Astrocyte of the hippocampus (primary cell): ENCODE results near the gene TEX11.
"Not testable (repeated sequence)": the region's sequence is repeated elsewhere in the genome, so short reads cannot be mapped to it uniquely, and the experiment has no call there.

Experiments
- DNase-seq: peaks from one replicate; pipeline ENCODE4 v3.0.0; 2011; ENCODE audit warnings: low read depth, low spot score

TEX11 gene

GRCh38 chrX:70605352-70605751 lies 303.2 kb downstream of the TEX11 start:
- DNase-seq: no peak

GRCh38 chrX:70592091-70592490 lies 316.4 kb downstream of the TEX11 start:
- peak; percentile 0 for DNase-seq

GRCh38 chrX:70587158-70587557 lies 321.4 kb downstream of the TEX11 start:
- DNase-seq: not testable (repeated sequence)

- no peak for DNase-seq
These were observed 331.1 kb downstream of the TEX11 start for GRCh38 chrX:70577442-70577841.

GRCh38 chrX:70569922-70570576 lies 338.5 kb downstream of the TEX11 start:
- not testable (repeated sequence) for DNase-seq

GRCh38 chrX:70554948-70555347 lies 353.6 kb downstream of the TEX11 start:
- DNase-seq: no peak

GRCh38 chrX:70554523-70554922 lies 354.0 kb downstream of the TEX11 start:
- DNase-seq: no peak

GRCh38 chrX:70554081-70554480 lies 354.4 kb downstream of the TEX11 start:
- peak; percentile 19 for DNase-seq

- DNase-seq: no peak
These were observed 355.0 kb downstream of the TEX11 start for GRCh38 chrX:70553516-70553915.

GRCh38 chrX:70552130-70552704 lies 356.3 kb downstream of the TEX11 start:
- no peak for DNase-seq

GRCh38 chrX:70549429-70549828 lies 359.1 kb downstream of the TEX11 start:
- peak; percentile 0 for DNase-seq

- DNase-seq: no peak
These were observed 373.3 kb downstream of the TEX11 start for GRCh38 chrX:70535198-70535597.

GRCh38 chrX:70527610-70528345 lies 380.7 kb downstream of the TEX11 start:
- no peak for DNase-seq

GRCh38 chrX:70527053-70527452 lies 381.5 kb downstream of the TEX11 start:
- DNase-seq: no peak

DNA sequence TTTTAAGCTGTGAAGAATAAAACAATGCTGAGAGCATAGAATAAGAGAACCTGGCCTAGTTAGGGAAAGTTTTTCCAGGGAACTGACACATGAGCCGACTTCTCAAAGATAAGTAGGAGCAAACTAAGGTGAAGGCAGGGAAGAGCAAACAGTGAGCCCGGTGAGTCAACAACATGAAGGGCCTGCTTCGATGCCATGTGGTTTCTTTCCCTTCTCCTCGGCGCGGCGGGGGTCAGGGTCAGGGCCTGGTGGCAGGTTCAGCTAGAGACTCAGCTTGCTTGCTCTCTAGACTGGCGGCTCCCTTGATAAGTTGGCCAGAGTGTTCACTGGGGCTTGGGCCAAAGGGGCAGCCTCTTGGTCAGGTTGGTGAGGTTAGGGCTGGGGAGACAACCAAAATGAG lies 382.8 kb downstream of the TEX11 start:
- DNase-seq: no peak

- not testable (repeated sequence) for DNase-seq
These were observed 392.8 kb downstream of the TEX11 start for GRCh38 chrX:70515692-70516091.

DNA sequence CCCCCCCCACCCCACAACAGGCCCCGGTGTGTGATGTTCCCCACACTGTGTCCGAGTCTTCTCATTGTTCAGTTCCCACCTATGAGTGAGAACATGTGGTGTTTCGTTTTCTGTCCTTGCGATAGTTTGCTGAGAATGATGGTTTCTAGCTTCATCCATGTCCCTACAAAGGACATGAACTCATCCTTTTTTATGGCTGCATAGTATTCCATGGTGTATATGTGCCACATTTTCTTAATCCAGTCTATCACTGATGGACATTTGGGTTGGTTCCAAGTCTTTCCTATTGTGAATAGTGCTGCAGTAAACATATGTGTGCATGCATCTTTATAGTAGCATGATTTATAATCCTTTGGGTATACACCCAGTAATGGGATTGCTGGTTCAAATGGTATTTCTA lies 393.2 kb downstream of the TEX11 start:
- DNase-seq: not testable (repeated sequence)

DNA sequence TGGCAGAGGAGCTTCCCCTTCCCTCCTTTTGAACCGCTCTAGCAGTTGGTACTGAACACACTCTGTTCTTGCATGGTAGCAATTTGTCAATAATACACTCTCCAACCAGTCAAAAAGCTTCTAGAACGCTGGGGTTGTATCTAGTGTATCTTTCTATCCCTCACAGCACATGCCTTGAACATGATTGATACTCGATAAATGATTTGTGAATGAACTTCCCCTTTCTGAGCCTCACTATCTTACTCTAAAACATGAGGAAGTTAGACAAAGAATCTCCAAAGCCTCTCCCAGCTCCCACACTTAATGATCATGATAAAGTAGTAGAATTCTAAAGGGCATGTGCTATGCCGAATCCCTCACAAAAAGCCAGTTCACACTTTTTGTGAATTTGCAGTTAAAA lies 399.4 kb downstream of the TEX11 start:
- DNase-seq: no peak

DNA sequence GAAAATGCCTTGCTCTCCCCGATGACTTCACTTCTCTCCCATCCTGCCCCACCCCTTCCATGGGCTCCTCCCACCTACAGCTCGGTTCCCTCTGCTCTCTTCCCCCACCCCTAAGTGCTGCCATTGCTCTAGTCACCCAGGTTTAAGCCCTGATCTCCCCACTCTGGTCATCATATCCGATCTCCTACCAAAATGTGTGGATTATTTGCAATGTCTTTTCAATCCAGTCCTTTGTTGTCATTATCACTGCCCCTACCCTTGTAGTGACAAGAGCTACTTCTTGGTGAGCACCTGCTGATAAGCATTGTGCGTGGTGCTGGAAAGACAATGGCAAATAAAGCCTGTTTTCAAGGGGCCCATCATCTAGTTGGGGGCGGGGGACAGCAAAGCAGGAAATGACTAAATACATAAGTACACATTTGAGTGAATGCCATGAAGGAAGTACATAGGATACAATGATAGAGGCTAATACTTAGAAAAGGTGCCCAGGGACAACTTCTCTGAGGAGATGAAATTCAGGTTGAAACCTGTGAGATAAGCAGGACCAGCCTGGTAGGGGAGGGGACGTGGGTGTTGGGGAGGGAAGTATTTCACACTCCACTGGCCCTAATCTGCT lies 400.1 kb downstream of the TEX11 start:
- no peak for DNase-seq

DNA sequence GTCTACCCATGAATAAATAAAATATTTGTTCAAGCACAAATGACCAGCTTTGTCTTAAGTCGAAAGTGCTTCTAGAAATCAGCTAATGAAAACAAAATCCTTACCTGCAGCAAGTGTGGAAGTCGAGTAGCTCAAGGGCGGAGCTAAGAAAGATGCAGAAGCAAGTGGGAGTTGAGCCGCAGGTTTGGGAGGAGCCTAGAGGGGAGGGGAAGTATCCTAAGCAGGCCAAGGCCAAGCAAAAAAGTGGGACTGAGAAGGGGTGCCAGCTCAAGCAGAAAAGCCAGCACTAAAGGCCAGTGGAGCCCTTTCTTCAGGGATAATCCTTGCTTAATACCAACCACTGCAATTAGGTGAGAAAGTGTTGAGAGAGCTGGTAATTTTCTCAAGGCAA lies 403.1 kb downstream of the TEX11 start:
- DNase-seq: no peak

DNA sequence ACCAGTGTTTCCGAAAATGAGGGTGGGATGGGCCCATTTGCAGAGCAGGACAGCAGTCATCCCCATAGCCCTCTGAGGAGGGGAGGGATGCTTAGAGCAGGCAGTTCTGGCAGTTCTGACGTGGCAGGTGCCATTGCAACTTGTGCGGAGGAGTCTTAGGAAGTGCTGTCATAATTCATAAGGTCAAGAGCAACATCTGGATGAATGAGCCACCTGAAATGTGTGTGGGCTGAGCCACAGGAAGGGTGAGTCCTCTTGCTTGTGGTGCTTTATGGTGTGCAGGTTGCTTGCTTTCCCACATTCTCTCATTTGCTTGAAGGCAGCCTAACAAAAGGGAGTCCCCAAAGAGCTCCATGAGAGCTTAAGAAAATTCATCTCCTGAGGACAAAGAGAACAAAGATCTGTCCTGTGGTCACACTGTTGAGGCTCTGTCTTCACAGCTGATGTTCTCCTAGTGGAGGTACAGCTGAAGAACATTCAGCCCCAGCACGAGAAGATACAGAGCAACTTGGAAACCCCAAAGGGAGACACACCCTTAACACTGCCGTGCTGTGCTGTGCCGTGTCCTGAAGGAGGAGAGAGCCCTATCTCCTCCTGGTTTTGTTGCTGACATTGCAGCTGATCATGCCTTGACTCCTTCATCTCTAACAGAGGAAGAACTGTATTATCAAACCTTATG lies 403.6 kb downstream of the TEX11 start:
- no peak for DNase-seq

DNA sequence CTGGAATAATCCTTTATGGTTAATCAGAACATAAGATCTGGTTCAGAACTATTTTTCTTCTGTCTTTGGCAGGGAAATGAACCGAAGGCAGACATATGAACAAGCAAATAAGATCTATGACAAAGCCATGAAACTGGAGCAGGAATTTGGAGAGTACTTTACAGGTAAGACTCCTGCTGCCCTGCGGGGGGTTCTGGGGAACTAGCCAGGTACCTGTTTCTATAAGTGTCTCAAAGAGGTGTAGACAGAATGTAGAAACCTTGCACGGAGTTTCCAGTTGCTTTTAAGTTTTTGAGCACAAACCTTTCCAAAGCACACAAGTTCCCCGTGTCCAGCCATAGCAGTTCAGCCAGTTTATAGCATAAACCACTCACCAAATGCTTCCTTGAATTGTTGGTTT lies 407.7 kb downstream of the TEX11 start:
- no peak for DNase-seq
